IPS-NIHi7 (cell line): Measurements from ENCODE around the gene CCDC85B.

Experiments
- DNase-seq: peaks from one replicate; pipeline ENCODE4 v3.0.0; 2012; ENCODE audit warnings: mixed read lengths; ENCODE audit errors: extremely low spot score

The CCDC85B gene

GRCh38 chr11:65857853-65858680, 32.4 kb upstream of the CCDC85B start, which contains the start of gene CFL1:
CFL1 (minus strand) TSS chr11:65858180; CDS start chr11:65858099, 81 bp downstream.
- DNase-seq, result peak; percentile 85

- DNase-seq, result no peak
Measured at GRCh38 chr11:65858681-65859087, 31.8 kb upstream of the CCDC85B start.

- DNase-seq, result peak; percentile 92
Measured at GRCh38 chr11:65859095-65859811, 31.2 kb upstream of the CCDC85B start.

- DNase-seq, result no peak
Measured at GRCh38 chr11:65859812-65860277, 30.6 kb upstream of the CCDC85B start.

- DNase-seq, result peak; percentile 91
Measured at GRCh38 chr11:65860278-65861164, 30.0 kb upstream of the CCDC85B start, which contains the start of gene MUS81. MUS81 (plus strand) TSS chr11:65860433; CDS start chr11:65860754, 321 bp downstream.

GRCh38 chr11:65861165-65861505, 29.3 kb upstream of the CCDC85B start:
- no peak for DNase-seq

- no peak for DNase-seq
Measured at GRCh38 chr11:65861533-65862183, 28.8 kb upstream of the CCDC85B start.

- DNase-seq, result no peak
Measured at GRCh38 chr11:65862191-65862735, 28.2 kb upstream of the CCDC85B start.

- no peak for DNase-seq
Measured at GRCh38 chr11:65862941-65863888, 27.3 kb upstream of the CCDC85B start.

GRCh38 chr11:65863889-65864705, 26.4 kb upstream of the CCDC85B start:
- no peak for DNase-seq

- no peak for DNase-seq
Measured at GRCh38 chr11:65864706-65865471, 25.6 kb upstream of the CCDC85B start.

- DNase-seq, result no peak
Measured at GRCh38 chr11:65865550-65866172, 24.8 kb upstream of the CCDC85B start.

- no peak for DNase-seq
Measured at GRCh38 chr11:65866509-65867283, 23.8 kb upstream of the CCDC85B start.

- peak; percentile 55 for DNase-seq
Measured at GRCh38 chr11:65867284-65868071, 23.0 kb upstream of the CCDC85B start.

GRCh38 chr11:65868076-65868667, 22.3 kb upstream of the CCDC85B start:
- peak; percentile 78 for DNase-seq

GRCh38 chr11:65868907-65869306, 21.6 kb upstream of the CCDC85B start:
- DNase-seq, result no peak
